ENCODE results near the gene CH25H. TPM values are rescaled to one million over a fixed set of nuclear protein-coding genes. Genes with fewer than 3 reads are reported as not detected.
"Not testable (repeated sequence)": the region's sequence is repeated elsewhere in the genome, so short reads cannot be mapped to it uniquely, and the experiment has no call there.

CH25H gene
- total RNA-seq, 1 donor from 2014 or later = not detected

DNA sequence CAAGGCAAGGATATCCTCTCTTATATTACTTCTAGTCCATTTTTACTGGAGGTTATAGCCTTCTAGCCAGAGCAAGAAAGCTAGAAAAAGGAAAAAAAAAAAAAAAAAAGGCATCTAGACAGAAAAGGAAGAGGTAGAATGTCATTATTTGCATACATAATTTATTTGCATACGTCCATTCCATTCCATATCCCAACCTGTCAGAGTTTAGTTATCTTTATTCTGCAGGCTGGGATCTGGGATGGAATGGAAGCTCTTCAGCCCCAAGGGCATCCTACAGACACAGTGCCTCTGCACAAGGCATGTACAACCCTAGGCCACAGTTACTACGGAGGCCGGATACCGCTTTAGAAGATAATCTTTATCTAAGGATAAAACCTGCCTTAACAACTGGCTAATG, 9.6 kb downstream of the CH25H start:
- Mint-ChIP-seq H3K36me3 (ENCODE audit: unreplicated experiment) (no peaks in the 10 kb centered on the region), H3K4me3 (ENCODE audit: unreplicated experiment) (no peak overlapping the region), H3K27me3 (ENCODE audit: unreplicated experiment) (peaks cover 48% of the 10 kb centered on the region), H3K9me3 (ENCODE audit: unreplicated experiment) (no peaks in the 10 kb centered on the region), H3K27ac (ENCODE audit: unreplicated experiment) (no peak overlapping the region), H3K4me1 (ENCODE audit: unreplicated experiment) (no peaks in the 10 kb centered on the region)
- DNase-seq (ENCODE audit: extremely low spot score, unreplicated experiment) = no peak
- no peak for TF ChIP-seq CTCF (IDR thresholded peaks at IDR 0.05)

DNA sequence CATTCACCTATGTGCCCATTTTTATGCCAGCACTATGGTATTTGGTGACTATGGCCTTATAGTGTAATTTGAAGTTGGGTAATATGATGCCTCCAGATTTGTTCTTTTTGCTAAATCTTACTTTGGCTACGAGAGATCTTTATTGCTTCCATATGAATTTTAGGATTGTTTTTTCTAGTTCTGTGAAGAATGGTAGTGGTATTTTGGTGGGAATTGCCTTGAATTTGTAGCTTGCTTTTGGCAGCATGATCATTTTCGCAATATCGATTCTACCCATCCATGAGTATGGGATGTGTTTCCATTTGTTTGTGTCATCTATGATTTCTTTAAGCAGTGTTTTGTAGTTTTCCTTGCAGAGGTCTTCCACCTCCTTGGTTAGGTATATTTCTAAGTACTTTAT, 15.8 kb downstream of the CH25H start:
- not testable (repeated sequence) for H3K4me1 Mint-ChIP-seq (ENCODE audit: unreplicated experiment); DNase-seq (ENCODE audit: extremely low spot score, unreplicated experiment); H3K27ac Mint-ChIP-seq (ENCODE audit: unreplicated experiment); H3K4me3 Mint-ChIP-seq (ENCODE audit: unreplicated experiment); H3K36me3 Mint-ChIP-seq (ENCODE audit: unreplicated experiment); H3K9me3 Mint-ChIP-seq (ENCODE audit: unreplicated experiment)
- peaks cover 59% of the 10 kb centered on the region for H3K27me3 Mint-ChIP-seq (ENCODE audit: unreplicated experiment)

GRCh38 chr10:89189211-89189734, 17.8 kb downstream of the CH25H start:
- Mint-ChIP-seq H3K27me3 (ENCODE audit: unreplicated experiment) (peaks cover 67% of the 10 kb centered on the region), H3K27ac (ENCODE audit: unreplicated experiment) (no peak overlapping the region), H3K4me3 (ENCODE audit: unreplicated experiment) (no peak overlapping the region), H3K36me3 (ENCODE audit: unreplicated experiment) (no peaks in the 10 kb centered on the region), H3K4me1 (ENCODE audit: unreplicated experiment) (no peaks in the 10 kb centered on the region), H3K9me3 (ENCODE audit: unreplicated experiment) (peaks cover 5% of the 10 kb centered on the region)
- no peak for DNase-seq (ENCODE audit: extremely low spot score, unreplicated experiment)
- TF ChIP-seq CTCF (IDR thresholded peaks at IDR 0.05) = no peak

DNA sequence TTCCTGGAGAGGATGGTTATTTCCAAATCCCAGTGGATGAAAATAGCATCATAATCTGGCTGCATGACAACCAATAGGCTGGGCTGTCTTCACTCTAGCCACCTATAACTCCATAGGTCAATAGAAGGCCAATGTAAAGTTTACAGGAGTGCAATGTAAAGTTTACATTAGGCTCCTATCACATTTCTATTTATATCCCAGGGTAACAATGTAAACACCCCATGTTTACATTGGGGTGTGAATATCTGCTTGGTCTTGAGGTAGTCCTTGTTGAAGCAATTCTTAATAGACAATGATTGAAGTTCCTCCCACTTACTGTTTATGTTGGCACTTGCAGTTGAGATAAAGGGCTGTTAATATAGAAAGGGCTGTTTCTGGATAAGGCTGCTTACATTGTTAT, 21.5 kb downstream of the CH25H start:
- no peak for DNase-seq (ENCODE audit: extremely low spot score, unreplicated experiment)
- H3K9me3 Mint-ChIP-seq (ENCODE audit: unreplicated experiment) = peaks cover under 1% of the 10 kb centered on the region
- H3K36me3 Mint-ChIP-seq (ENCODE audit: unreplicated experiment) = no peaks in the 10 kb centered on the region
- peaks cover 62% of the 10 kb centered on the region for H3K27me3 Mint-ChIP-seq (ENCODE audit: unreplicated experiment)
- no peaks in the 10 kb centered on the region for H3K4me1 Mint-ChIP-seq (ENCODE audit: unreplicated experiment)
- H3K4me3 Mint-ChIP-seq (ENCODE audit: unreplicated experiment) = no peak overlapping the region
- H3K27ac Mint-ChIP-seq (ENCODE audit: unreplicated experiment) = no peak overlapping the region
- TF ChIP-seq CTCF (IDR thresholded peaks at IDR 0.05) = no peak

DNA sequence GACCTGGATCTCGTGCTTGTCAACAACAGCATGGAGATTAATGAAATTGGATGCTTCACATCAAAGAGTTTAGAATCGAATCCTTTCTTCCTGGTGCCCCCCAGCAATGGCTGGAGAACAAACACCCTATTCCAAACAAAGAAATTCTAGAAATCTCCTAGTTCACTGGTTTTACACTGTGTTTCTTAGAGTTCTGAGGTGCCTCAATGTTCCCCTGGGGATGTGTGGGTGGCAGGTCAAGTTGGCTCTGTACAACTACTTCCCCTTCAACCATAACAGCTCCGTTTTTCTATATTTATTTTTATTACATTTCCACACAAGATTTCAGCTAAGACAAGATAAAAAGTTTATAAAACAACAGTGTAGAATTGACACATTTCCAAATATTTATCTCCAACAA, 22.5 kb downstream of the CH25H start:
- Mint-ChIP-seq H3K4me3 (ENCODE audit: unreplicated experiment) (no peak overlapping the region), H3K4me1 (ENCODE audit: unreplicated experiment) (no peaks in the 10 kb centered on the region), H3K27ac (ENCODE audit: unreplicated experiment) (no peak overlapping the region), H3K27me3 (ENCODE audit: unreplicated experiment) (peaks cover 59% of the 10 kb centered on the region), H3K36me3 (ENCODE audit: unreplicated experiment) (no peaks in the 10 kb centered on the region), H3K9me3 (ENCODE audit: unreplicated experiment) (peaks cover 5% of the 10 kb centered on the region)
- no peak for DNase-seq (ENCODE audit: extremely low spot score, unreplicated experiment)
- TF ChIP-seq CTCF (IDR thresholded peaks at IDR 0.05) = no peak

- no peak for DNase-seq (ENCODE audit: extremely low spot score, unreplicated experiment)
- Mint-ChIP-seq H3K4me3 (ENCODE audit: unreplicated experiment) (no peak overlapping the region), H3K27ac (ENCODE audit: unreplicated experiment) (no peak overlapping the region), H3K9me3 (ENCODE audit: unreplicated experiment) (peaks cover 5% of the 10 kb centered on the region), H3K4me1 (ENCODE audit: unreplicated experiment) (no peaks in the 10 kb centered on the region), H3K27me3 (ENCODE audit: unreplicated experiment) (peaks cover 51% of the 10 kb centered on the region), H3K36me3 (ENCODE audit: unreplicated experiment) (no peaks in the 10 kb centered on the region)
- TF ChIP-seq CTCF (IDR thresholded peaks at IDR 0.05) = no peak
Measured at GRCh38 chr10:89183571-89183970, 23.5 kb downstream of the CH25H start.
